H1 (cell line): ENCODE measurements around the gene CYB5R3. TPM values are rescaled to one million over a fixed set of nuclear protein-coding genes. Genes with fewer than 3 reads are reported as not detected.

Source experiments
- CTCF ChIA-PET: fragments of 300-600 bp; sonication (Branson Sonifier 250); formaldehyde crosslinking; loops from one replicate; lab custom pipeline; 2021; ENCODE audit not compliant: partially characterized antibody; lab: Charles Lee
- POLR2A ChIA-PET: fragments of 300-600 bp; sonication (Branson Sonifier 250); formaldehyde crosslinking; loops from one replicate; lab custom pipeline; 2021; ENCODE audit warnings: inconsistent platforms; ENCODE audit not compliant: partially characterized antibody; lab: Charles Lee
- DNase-seq, 2 experiments: peaks; one replicate each; pipeline versions ENCODE4 v3.0.0 to v3.0.0-alpha.2; 2010 to 2022; ENCODE audit warnings: low spot score in 2 of 2, low read depth in 1 of 2, mixed read lengths in 1 of 2
- FAIRE-seq: peaks from 2 replicates; lab custom pipeline; 2011; peaks lifted over from hg19 to GRCh38; lab: Jason Lieb, UNC
- H2AFZ ChIP-seq: 2 replicates; pipeline ENCODE4 v1.8.1; 2012; ENCODE audit warnings: low read length, inconsistent platforms
- H2AK5ac ChIP-seq: 2 replicates; pipeline ENCODE4 v1.6.1; 2013; ENCODE audit warnings: low read depth, low read length
- H2BK120ac ChIP-seq: replicated peaks from 2 replicates; pipeline ENCODE3; 2013; ENCODE audit warnings: low read depth, low read length, inconsistent platforms
- H2BK12ac ChIP-seq: 2 replicates; pipeline ENCODE4 v1.6.1; 2013; ENCODE audit warnings: low read depth, low read length
- H2BK15ac ChIP-seq: 2 replicates; pipeline ENCODE4 v1.6.1; 2013; ENCODE audit warnings: low read length
- H2BK20ac ChIP-seq: 2 replicates; pipeline ENCODE4 v1.6.1; 2013; ENCODE audit warnings: low read length
- H2BK5ac ChIP-seq: 2 replicates; pipeline ENCODE4 v1.6.1; 2013; ENCODE audit warnings: low read depth, low read length
- H3K14ac ChIP-seq: 2 replicates; pipeline ENCODE4 v1.6.1; 2013; ENCODE audit warnings: inconsistent platforms; ENCODE audit not compliant: insufficient read length
- H3K18ac ChIP-seq: 2 replicates; pipeline ENCODE4 v1.6.1; 2013; ENCODE audit warnings: low read length; ENCODE audit errors: extremely low read depth
- H3K23ac ChIP-seq: 2 replicates; pipeline ENCODE4 v1.6.1; 2013; ENCODE audit warnings: inconsistent platforms; ENCODE audit not compliant: insufficient read length
- H3K23me2 ChIP-seq: 2 replicates; pipeline ENCODE4 v1.6.1; 2013; ENCODE audit warnings: low read depth, low read length
- H3K27ac ChIP-seq: 2 replicates; pipeline ENCODE4 v1.6.1; 2011; ENCODE audit warnings: low read depth, low read length, inconsistent platforms
- H3K27me3 ChIP-seq, 4 experiments: replicated peaks in 1 of 4; 1 replicate in 1 of 4; 2 replicates in 3 of 4; pipeline versions ENCODE4 v1.6.1 to v1.8.1; 2011 to 2013; ENCODE audit warnings: low read length in 3 of 4, mild to moderate bottlenecking in 3 of 4, inconsistent platforms in 2 of 4, mixed read lengths in 2 of 4, moderate library complexity in 1 of 4; ENCODE audit not compliant: control insufficient read depth in 3 of 4, insufficient read depth in 3 of 4; ENCODE audit errors: extremely low read depth in 1 of 4
- H3K36me3 ChIP-seq, 4 experiments: 2 replicates each; pipeline versions ENCODE4 v1.6.1 to v1.8.1; 2011 to 2013; ENCODE audit warnings: mild to moderate bottlenecking in 4 of 4, low read length in 3 of 4, moderate library complexity in 2 of 4, control low read depth in 1 of 4, inconsistent platforms in 1 of 4; ENCODE audit not compliant: insufficient read depth in 4 of 4, control insufficient read depth in 2 of 4
- H3K4ac ChIP-seq: replicated peaks from 2 replicates; pipeline ENCODE3; 2013; ENCODE audit warnings: low read length, low read depth, mixed read lengths, inconsistent platforms; ENCODE audit not compliant: insufficient read length
- H3K4me1 ChIP-seq, 4 experiments: replicated peaks in 1 of 4; 1 replicate in 1 of 4; 2 replicates in 3 of 4; pipeline versions ENCODE4 v1.6.1 to v1.8.1; 2011 to 2013; ENCODE audit warnings: low read length in 3 of 4, inconsistent platforms in 2 of 4, mixed read lengths in 1 of 4; ENCODE audit not compliant: insufficient read depth in 4 of 4, control insufficient read depth in 3 of 4
- H3K4me2 ChIP-seq, 2 experiments: 2 replicates each; pipeline versions ENCODE4 v1.6.1 to v1.8.1; 2011 to 2013; ENCODE audit warnings: low read depth in 2 of 2, low read length in 2 of 2, control low read depth in 1 of 2, inconsistent platforms in 1 of 2, mild to moderate bottlenecking in 1 of 2; ENCODE audit not compliant: insufficient read depth in 1 of 2
- H3K4me3 ChIP-seq, 4 experiments: fragments of 200-600, 300-600 bp in 1 of 4; sonication (generic), shearing (Covaris generic), sonication (Bioruptor Twin) in 1 of 4; 2 replicates each; pipeline versions ENCODE4 v1.5.1 to v1.8.1; 2011 to 2016; ENCODE audit warnings: low read length in 4 of 4, low read depth in 3 of 4, control low read depth in 2 of 4, inconsistent platforms in 2 of 4, mild to moderate bottlenecking in 2 of 4, mixed read lengths in 1 of 4, moderate library complexity in 1 of 4; ENCODE audit not compliant: insufficient read depth in 2 of 4; ENCODE audit errors: extremely low read depth in 1 of 4
- H3K56ac ChIP-seq: replicated peaks from 2 replicates; pipeline ENCODE3; 2013; ENCODE audit warnings: low read depth, mild to moderate bottlenecking, mixed read lengths, low read length, inconsistent platforms; ENCODE audit not compliant: insufficient read length
- H3K79me1 ChIP-seq: 2 replicates; pipeline ENCODE4 v1.6.1; 2013; ENCODE audit warnings: low read depth, low read length, control low read depth
- H3K79me2 ChIP-seq, 2 experiments: 2 replicates each; pipeline versions ENCODE4 v1.6.1 to v1.8.1; 2012 to 2013; ENCODE audit warnings: low read length in 2 of 2, mild to moderate bottlenecking in 2 of 2, inconsistent platforms in 1 of 2; ENCODE audit not compliant: insufficient read depth in 2 of 2, control insufficient read depth in 1 of 2
- H3K9ac ChIP-seq, 4 experiments: replicated peaks in 1 of 4; 1 replicate in 1 of 4; 2 replicates in 3 of 4; pipeline versions ENCODE4 v1.6.1 to v1.8.1; 2011 to 2013; ENCODE audit warnings: low read depth in 3 of 4, low read length in 3 of 4, control low read depth in 2 of 4, mild to moderate bottlenecking in 2 of 4, moderate library complexity in 2 of 4, inconsistent platforms in 1 of 4; ENCODE audit errors: extremely low read depth in 1 of 4
- H3K9me3 ChIP-seq, 2 experiments: 2 replicates each; pipeline versions ENCODE4 v1.6.1 to v1.8.1; 2012 to 2013; ENCODE audit warnings: mild to moderate bottlenecking in 2 of 2, moderate library complexity in 2 of 2, control low read depth in 1 of 2, inconsistent platforms in 1 of 2, low read depth in 1 of 2, low read length in 1 of 2, mixed read lengths in 1 of 2; ENCODE audit not compliant: insufficient read depth in 2 of 2
- H4K20me1 ChIP-seq, 2 experiments: replicated peaks in 1 of 2; 2 replicates each; pipeline versions ENCODE3 to v1.8.1; 2011 to 2013; ENCODE audit warnings: inconsistent platforms in 2 of 2, low read length in 2 of 2, mild to moderate bottlenecking in 1 of 2; ENCODE audit not compliant: insufficient read depth in 2 of 2, control insufficient read depth in 1 of 2
- H4K5ac ChIP-seq: 2 replicates; pipeline ENCODE4 v1.6.1; 2013; ENCODE audit warnings: low read length, low read depth, mixed read lengths, inconsistent platforms; ENCODE audit not compliant: insufficient read length
- H4K8ac ChIP-seq: 2 replicates; pipeline ENCODE4 v1.8.0; 2013; ENCODE audit warnings: mild to moderate bottlenecking, moderate library complexity, low read length, inconsistent platforms; ENCODE audit not compliant: insufficient read depth; ENCODE audit errors: extremely low read depth
- H4K91ac ChIP-seq: replicated peaks from 2 replicates; pipeline ENCODE3; 2013; ENCODE audit warnings: low read length, mixed read lengths, inconsistent platforms; ENCODE audit not compliant: insufficient read length
- SAP30 ChIP-seq: fragments of 300-600 bp; sonication (generic); IDR thresholded peaks from 2 replicates; pipeline ENCODE4 v1.7.1; 2012; ENCODE audit warnings: low read length, moderate library complexity, mild to moderate bottlenecking, inconsistent platforms; ENCODE audit not compliant: insufficient read depth, insufficient replicate concordance
- SRF ChIP-seq: IDR thresholded peaks from 2 replicates; pipeline ENCODE4 v1.6.1; 2011; ENCODE audit warnings: mild to moderate bottlenecking, low read depth, low read length, moderate library complexity
- WGBS, 2 experiments: shearing (Covaris generic) in 1 of 2; methylation state at CpG; one replicate each; pipeline versions ENCODE4 v1.1.6 to v1.1.7; 2013 to 2015; ENCODE audit warnings: low lambda C conversion rate in 2 of 2, mixed read lengths in 2 of 2, inconsistent platforms in 1 of 2, low coverage in 1 of 2, missing lambda C conversion rate in 1 of 2; ENCODE audit not compliant: insufficient replicate concordance in 2 of 2, insufficient coverage in 1 of 2, insufficient read length in 1 of 2; ENCODE audit errors: extremely low coverage in 1 of 2, missing lambda C conversion rate in 1 of 2; 5-methylcytosine and 5-hydroxymethylcytosine counted together
- polyA plus RNA-seq, 7 experiments: library from polyadenylated mRNA; depleted of rRNA in 3 of 7; stranded (reverse) in 5 of 7; unstranded in 2 of 7; fragments of >200 nt in 5 of 7; fragments of 200-250 nt in 2 of 7; gene quantifications; 1 replicate in 5 of 7; 2 replicates in 1 of 7; 4 replicates in 1 of 7; pipeline versions ENCODE4 v1.2.1 to v1.2.3, GENCODE V29; 2011 to 2013; ENCODE audit warnings: missing spikeins in 2 of 7, mixed read lengths in 2 of 7
- total RNA-seq: library from RNA; stranded (reverse); fragmentation: NEBNext Ultra II Directional; extraction: Animal tissue kit (Norgen Biotek cat#: 25700); gene quantifications from 2 replicates; pipeline ENCODE4 v1.2.1, GENCODE V29; 2021

CYB5R3 gene
- total and polyA plus RNA-seq, 2 of the 8 experiments (the other 6 are each of a cell fraction or from before 2014, with no cell fraction given) = 75.3 to 113 TPM

DNA sequence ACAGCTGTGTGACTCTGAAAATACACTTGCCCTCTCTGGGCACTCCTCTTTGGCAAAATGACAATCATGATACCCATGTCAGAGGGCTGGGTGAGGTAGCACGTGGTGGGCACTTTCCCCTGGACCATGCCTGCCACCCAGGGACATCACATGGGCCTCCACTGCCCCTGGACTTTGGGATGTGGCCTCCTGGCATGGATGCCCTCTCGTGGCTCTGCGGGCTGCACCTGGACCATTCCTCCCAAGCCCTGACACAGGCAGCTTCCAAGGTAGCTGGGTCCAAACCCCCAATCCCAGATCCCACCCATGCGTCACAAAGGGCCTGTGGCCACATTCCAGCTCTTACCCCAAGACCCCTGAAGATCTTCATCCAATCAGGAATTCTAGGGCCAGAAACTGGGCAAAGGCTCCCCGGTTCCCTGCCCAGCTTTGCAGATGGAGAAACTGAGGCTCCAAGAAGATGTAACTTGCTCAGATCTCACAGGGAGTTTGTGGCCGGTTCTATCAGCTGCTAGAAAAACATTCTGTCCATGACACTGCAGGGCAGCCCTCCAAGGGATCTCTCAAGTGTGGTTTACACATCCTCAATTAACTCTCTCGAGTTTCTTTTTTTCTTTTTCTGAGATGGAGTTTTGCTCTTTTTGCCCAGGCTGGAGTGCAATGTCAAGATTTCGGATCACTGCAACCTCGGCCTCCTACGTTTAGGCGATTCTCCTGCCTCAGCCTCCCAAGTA is 35.4 kb upstream of the CYB5R3 start:
- Histone ChIP-seq H3K56ac (no peak overlapping the region), H4K5ac (no peak overlapping the region), H3K4ac (peak overlapping the region; percentile 15), H4K20me1 (no peaks in the 10 kb centered on the region), H3K4me1 (peaks cover 0 to 11% (median 4%) of the 10 kb centered on the region in 4 experiments; a peak in 4 of 7 replicates), H2BK20ac (no peak overlapping the region; the same call in 1 of the 2 replicates), H3K23ac (no peak overlapping the region), H3K79me2 (no peaks in the 10 kb centered on the region), H2AK5ac (no peak overlapping the region), H3K9ac (no peak overlapping the region), H2AFZ (no peak overlapping the region), H2BK120ac (no peak overlapping the region), H3K18ac (no peak overlapping the region), H3K79me1 (no peaks in the 10 kb centered on the region), H3K14ac (no peak overlapping the region), H4K91ac (no peak overlapping the region), H3K23me2 (no peaks in the 10 kb centered on the region), H4K8ac (no peak overlapping the region), H2BK15ac (0 out of 2 replicates have a peak overlapping the region, but pooled peaks have one; percentile 29), H2BK12ac (no peak overlapping the region), H3K36me3 (no peaks in the 10 kb centered on the region), H3K27me3 (no peaks in the 10 kb centered on the region), H3K27ac (no peak overlapping the region), H2BK5ac (no peak overlapping the region), H3K4me3 (no peak overlapping the region), H3K4me2 (no peak overlapping the region), H3K9me3 (no peaks in the 10 kb centered on the region)
- no peak for FAIRE-seq
- no peak for DNase-seq
- no peak for TF ChIP-seq SAP30
- no peak for TF ChIP-seq SRF
- ChIA-PET CTCF (interaction anchor here (1.0 to 1.8 kb wide), 3 partner anchors 12 to 703 kb away, joined by 3 to 5 read pairs (median 4); no protein-coding TSS in a partner anchor), POLR2A (interaction anchor here (0.7 kb wide), 1 partner anchor 10 kb away, joined by 3 read pairs; no protein-coding TSS in a partner anchor)
- 91% methylated on average over 7 of the region's 11 CpGs; no CpG with 5 or more reads in 1 of the 2 experiments for WGBS, 2 experiments
